ENCODE measurements around the gene AP2S1.
"Not testable (repeated sequence)": the region's sequence is repeated elsewhere in the genome, so short reads cannot be mapped to it uniquely, and the experiment has no call there.

Gene AP2S1

GRCh38 chr19:46839752-46840497 is 10.7 kb downstream of the AP2S1 start:
- no peak for DNase-seq

GRCh38 chr19:46838160-46838559 is 12.5 kb downstream of the AP2S1 start:
- no peak for DNase-seq

DNA sequence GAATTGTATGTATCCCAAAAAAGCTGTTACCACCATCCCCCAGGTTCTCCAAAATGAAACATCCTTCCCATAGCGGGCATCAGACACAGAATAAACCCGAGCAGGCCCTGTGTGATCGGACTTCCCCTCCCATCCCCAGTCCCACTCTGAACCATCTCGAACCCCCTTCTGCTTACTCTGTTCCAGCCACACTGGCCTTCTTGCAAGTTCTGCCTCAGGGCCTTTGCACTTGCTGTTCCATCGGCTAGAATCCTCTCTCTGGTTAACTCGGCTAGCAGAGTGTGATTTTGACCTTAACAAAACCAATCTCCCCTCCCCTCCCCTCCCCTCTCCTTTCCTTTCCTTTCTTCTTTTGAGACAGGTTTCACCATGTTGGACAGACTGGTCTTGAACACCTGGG is 15.7 kb downstream of the AP2S1 start:
- DNase-seq, result no peak

GRCh38 chr19:46834121-46834520 is 16.5 kb downstream of the AP2S1 start:
- DNase-seq, result no peak

DNA sequence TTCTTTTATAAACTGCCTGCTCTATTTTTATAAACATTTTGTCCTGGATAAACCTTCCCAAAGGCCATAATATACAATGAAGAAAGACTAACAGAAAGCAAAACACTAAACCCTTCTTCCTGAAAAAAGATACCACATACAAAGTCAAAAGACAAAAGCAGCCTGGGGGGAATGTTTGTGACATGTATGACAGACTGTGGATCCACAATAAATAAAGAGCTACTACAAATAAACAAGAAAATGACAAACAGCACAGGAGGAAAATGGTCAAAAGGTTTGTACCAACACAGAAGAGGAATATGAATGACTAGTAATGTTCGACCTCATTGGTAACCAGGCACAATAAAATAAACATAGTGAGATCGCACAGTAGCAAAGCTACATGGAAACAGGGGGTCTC is 19.8 kb downstream of the AP2S1 start:
- DNase-seq, result no peak

- DNase-seq, result no peak
Observed at GRCh38 chr19:46828484-46828883, 22.2 kb downstream of the AP2S1 start.

DNA sequence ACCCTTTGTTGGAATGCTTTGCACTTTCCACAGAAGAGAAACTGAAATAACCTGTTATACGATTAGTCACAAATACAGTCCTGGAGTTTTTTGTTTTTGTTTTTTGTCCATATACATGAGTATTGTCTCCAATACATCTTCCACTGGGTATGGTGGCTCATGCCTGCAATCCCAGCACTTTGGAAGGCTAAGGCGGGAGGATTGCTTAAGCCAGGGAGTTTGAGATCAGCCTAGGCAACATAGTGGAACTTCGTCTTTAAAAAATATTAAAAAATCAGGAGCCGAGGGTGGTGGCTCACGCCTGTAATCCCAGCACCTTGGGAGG is 25.0 kb downstream of the AP2S1 start:
- DNase-seq, result no peak

GRCh38 chr19:46824890-46825730 is 25.5 kb downstream of the AP2S1 start:
- peak; percentile 53 to 54 for DNase-seq

- DNase-seq, result no peak
Observed at GRCh38 chr19:46823049-46823448, 27.6 kb downstream of the AP2S1 start.

DNA sequence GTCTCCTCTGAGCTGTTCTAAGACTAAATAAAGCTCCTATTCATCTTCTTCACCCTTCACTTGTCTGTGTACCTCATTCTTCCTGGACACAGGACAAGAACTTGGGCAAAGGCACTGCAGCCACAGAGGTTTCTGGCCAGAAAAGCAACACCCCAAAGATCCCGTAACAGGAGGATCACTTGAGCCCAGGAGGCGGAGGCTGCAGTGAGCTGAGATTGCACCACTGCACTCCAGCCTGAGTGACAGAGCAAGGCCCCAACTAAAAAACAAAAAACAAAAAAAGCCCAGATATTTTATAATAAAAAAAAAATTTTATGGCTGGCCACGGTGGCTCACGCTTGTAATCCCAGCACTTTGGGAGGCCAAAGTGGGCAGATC is 28.2 kb downstream of the AP2S1 start:
- DNase-seq, result not testable (repeated sequence)

DNA sequence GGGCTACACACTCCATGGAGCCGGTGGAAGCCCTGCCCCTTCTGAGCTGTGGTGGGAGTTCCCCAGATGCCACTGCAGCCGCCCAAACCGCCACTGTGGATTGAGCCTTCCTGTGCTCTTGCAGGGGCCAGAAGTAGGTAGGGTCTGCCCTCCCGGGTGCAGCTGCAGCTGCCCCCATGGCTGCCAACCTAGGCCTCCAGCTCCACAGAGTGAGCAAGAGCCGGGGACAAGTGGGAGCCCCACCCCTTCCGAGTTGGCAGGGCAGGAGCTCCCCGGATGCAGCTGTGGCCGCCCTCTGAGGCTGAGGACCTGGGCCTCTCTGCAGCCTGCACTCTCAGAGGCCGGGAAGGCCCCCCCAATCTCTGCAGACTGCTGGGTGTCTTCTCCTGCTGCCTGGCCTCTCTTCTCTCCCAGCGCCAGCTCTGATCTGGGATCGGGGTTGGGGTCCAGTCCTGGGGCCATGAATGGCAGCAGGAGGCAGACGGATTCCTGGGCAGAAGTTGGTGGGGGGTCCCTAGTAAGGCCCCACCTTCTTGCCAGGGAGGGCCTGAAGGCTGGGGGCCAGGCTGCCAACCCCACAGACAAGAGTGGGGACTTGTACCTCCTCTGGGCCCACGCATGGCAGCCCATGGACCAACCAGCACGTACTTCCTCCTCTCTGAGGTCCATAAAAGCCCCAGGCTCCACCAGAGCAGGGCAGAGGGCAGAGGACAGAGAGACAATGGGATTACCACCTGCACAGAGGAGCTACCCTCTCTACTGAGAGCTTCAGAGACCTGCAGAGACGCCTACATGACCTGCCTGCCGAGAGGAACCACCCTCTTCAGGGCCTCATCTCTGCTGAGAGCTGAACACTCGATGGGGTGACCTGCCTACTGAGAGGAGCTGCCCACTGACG is 28.9 kb downstream of the AP2S1 start:
- DNase-seq, result peak; percentile 94 to 96

DNA sequence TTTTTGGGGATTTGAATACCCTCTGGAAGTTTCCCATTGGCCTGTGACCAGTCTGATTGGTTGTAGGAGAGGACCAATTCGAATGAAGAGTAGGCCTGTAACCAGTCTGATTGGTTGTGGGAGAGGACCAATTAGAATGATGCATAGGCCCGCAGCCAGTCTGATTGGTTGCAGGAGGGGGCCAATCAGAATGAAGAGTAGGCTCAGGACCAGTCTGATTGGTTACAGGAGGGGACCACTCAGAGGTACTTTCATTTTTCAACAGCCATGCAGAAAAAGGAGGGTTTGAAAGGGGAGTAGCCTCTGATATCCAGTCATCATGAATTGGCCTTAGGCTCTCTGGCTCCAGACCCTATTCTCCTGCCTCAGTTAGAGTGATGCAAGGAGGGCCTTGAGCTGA is 31.8 kb downstream of the AP2S1 start:
- DNase-seq, result no peak

- no peak for DNase-seq
Observed at GRCh38 chr19:46815833-46816627, 34.6 kb downstream of the AP2S1 start.

- DNase-seq, result no peak
Observed at GRCh38 chr19:46813839-46814358, 36.7 kb downstream of the AP2S1 start.

GRCh38 chr19:46812977-46813838 is 37.4 kb downstream of the AP2S1 start:
- no peak for DNase-seq

GRCh38 chr19:46809534-46810272 is 40.9 kb downstream of the AP2S1 start:
- DNase-seq, result no peak

GRCh38 chr19:46806656-46807055 is 44.0 kb downstream of the AP2S1 start:
- no peak for DNase-seq

GRCh38 chr19:46804432-46804831 is 46.2 kb downstream of the AP2S1 start:
- DNase-seq, result not testable (repeated sequence)

DNA sequence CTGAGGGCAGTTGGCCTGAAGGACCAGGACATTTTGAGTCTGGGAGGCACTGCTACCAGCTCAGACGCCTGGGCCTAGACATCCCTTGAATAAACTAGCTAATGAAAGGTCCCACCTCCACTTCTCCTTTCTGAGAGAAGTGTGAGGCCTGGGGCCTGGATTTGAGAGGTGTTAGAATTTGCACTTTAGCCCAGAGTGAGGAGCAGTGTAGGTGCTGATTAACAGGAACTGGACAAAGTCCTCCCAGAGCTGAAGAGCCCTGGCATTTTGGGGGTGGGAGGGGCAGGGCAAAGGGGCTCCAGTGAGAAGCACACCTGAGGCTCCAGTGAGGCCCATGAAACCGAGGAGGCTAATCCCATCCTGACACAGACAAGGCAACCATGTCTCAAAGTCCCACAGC is 47.1 kb downstream of the AP2S1 start:
- DNase-seq, result no peak

DNA sequence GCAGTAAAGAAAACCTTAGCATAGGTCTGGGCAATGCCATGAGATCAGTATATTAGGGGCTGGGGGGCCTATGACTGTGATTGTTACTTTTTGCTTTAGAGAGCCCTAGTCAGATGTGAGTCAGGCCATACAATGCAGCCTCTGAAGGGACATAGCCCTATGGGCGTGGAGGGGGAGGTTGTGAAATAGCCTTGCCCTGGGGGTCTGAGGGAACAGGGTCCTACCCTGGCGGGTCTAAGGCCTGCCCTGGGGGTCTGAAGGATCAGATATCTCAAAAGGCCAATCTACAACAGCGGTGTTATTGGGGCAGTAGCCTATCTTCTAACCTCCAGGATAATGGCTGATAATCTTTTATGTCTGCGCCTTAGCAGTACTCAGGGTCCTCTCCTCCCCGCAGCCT is 48.5 kb downstream of the AP2S1 start:
- DNase-seq, result no peak

DNA sequence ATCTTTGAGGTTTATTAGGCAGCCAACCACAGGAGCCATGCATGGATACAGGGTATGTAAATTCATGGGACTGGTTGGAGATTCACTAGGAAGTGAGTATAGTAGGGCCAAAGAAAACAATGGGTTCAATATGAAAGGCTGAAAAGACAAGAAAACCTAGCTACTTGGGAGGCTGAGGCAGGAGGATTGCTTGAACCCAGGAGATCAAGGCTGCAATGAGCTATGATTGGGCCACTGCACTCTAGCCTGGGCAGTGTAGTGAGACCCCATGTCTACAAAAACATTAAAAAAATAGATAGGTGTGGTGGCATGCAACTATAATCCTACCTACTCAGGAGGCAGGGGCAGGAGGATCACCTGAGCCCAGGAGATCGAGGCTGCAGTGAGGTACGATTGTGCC is 51.9 kb downstream of the AP2S1 start:
- DNase-seq, result no peak

All from Kasumi-1 (cell line).